Liver (tissue), 9 donors: ENCODE data around the gene ATP11A. TPM values are rescaled to one million over a fixed set of nuclear protein-coding genes. Genes with fewer than 3 reads are reported as not detected.

Experiments
- DNase-seq: peaks from one replicate; pipeline ENCODE4 v3.0.0-alpha.2; 2017; ENCODE audit warnings: low spot score
- H3K27ac ChIP-seq, 2 donors: one replicate each; pipeline ENCODE4 v1.7.0; 2013; ENCODE audit warnings: inconsistent platforms in 2 of 2, low read length in 2 of 2, control low read depth in 1 of 2, low read depth in 1 of 2, mild to moderate bottlenecking in 1 of 2
- H3K27me3 ChIP-seq, 4 donors: one replicate each; pipeline versions ENCODE4 v1.6.1 to v1.7.0; 2013; ENCODE audit warnings: low read length in 3 of 4, inconsistent platforms in 1 of 4, mild to moderate bottlenecking in 1 of 4, moderate library complexity in 1 of 4; ENCODE audit not compliant: control insufficient read depth in 4 of 4, insufficient read depth in 4 of 4
- H3K36me3 ChIP-seq, 4 donors: one replicate each; pipeline versions ENCODE4 v1.6.1 to v1.7.0; 2013; ENCODE audit warnings: low read length in 3 of 4, mild to moderate bottlenecking in 3 of 4, low read depth in 1 of 4, moderate library complexity in 1 of 4; ENCODE audit not compliant: control insufficient read depth in 4 of 4, insufficient read depth in 3 of 4
- H3K4me1 ChIP-seq, 4 donors: one replicate each; pipeline versions ENCODE4 v1.6.1 to v1.7.0; 2013; ENCODE audit warnings: low read length in 3 of 4, mild to moderate bottlenecking in 3 of 4, moderate library complexity in 1 of 4; ENCODE audit not compliant: control insufficient read depth in 4 of 4, insufficient read depth in 4 of 4
- H3K4me3 ChIP-seq, 3 donors: one replicate each; pipeline versions ENCODE4 v1.6.1 to v1.7.0; 2013; ENCODE audit warnings: low read length in 3 of 3, control low read depth in 1 of 3, low read depth in 1 of 3, mild to moderate bottlenecking in 1 of 3
- H3K9ac ChIP-seq, 2 donors: one replicate each; pipeline ENCODE4 v1.7.0; 2013; ENCODE audit warnings: low read length in 2 of 2, mild to moderate bottlenecking in 2 of 2, moderate library complexity in 2 of 2, control low read depth in 1 of 2, low read depth in 1 of 2
- H3K9me3 ChIP-seq, 4 donors: one replicate each; pipeline versions ENCODE4 v1.6.1 to v1.7.0; 2013; ENCODE audit warnings: low read length in 3 of 4; ENCODE audit not compliant: control insufficient read depth in 4 of 4
- EGR1 ChIP-seq, 2 donors: IDR thresholded peaks; 2 replicates each; pipeline ENCODE4 v1.6.1; 2016 to 2018; ENCODE audit warnings: antibody characterized with exemption in 2 of 2, low read depth in 2 of 2
- GABPA ChIP-seq, 2 donors: IDR thresholded peaks in 1 of 2; conservative IDR thresholded peaks in 1 of 2; 2 replicates each; pipeline ENCODE4 v1.6.1; 2016; ENCODE audit warnings: antibody characterized with exemption in 2 of 2, mild to moderate bottlenecking in 1 of 2, moderate library complexity in 1 of 2
- JUND ChIP-seq, 2 donors: IDR thresholded peaks; 2 replicates each; pipeline ENCODE4 v1.6.1; 2016; ENCODE audit warnings: antibody characterized with exemption in 2 of 2
- RAD21 ChIP-seq, 2 donors: IDR thresholded peaks; 2 replicates each; pipeline ENCODE4 v1.6.1; 2016; ENCODE audit warnings: antibody characterized with exemption in 2 of 2, mild to moderate bottlenecking in 2 of 2
- RXRA ChIP-seq, 2 donors: IDR thresholded peaks; 2 replicates each; pipeline ENCODE4 v1.6.1; 2017 to 2018; ENCODE audit warnings: antibody characterized with exemption in 2 of 2, mild to moderate bottlenecking in 1 of 2
- SP1 ChIP-seq: IDR thresholded peaks from 2 replicates; pipeline ENCODE4 v1.6.1; 2018; ENCODE audit warnings: antibody characterized with exemption, mild to moderate bottlenecking
- TAF1 ChIP-seq: conservative IDR thresholded peaks from 2 replicates; pipeline ENCODE4 v1.6.1; 2016; ENCODE audit warnings: antibody characterized with exemption, mild to moderate bottlenecking
- YY1 ChIP-seq: IDR thresholded peaks from 2 replicates; pipeline ENCODE4 v1.6.1; 2016; ENCODE audit warnings: antibody characterized with exemption, mild to moderate bottlenecking
- WGBS: extraction: QIAGEN DNeasy Blood & Tissue Kit; methylation state at CpG from one replicate; pipeline ENCODE4 v1.1.7; 2013; 5-methylcytosine and 5-hydroxymethylcytosine counted together
- polyA plus RNA-seq, 2 donors: library from polyadenylated mRNA; stranded (reverse) in 1 of 2; unstranded in 1 of 2; fragments of 200-250 nt in 1 of 2; fragments of >200 nt in 1 of 2; fragmentation: Nextera tagmentation in 1 of 2; extraction: Ambion mirVana in 1 of 2; gene quantifications; one replicate each; pipeline versions ENCODE4 v1.2.1 to v1.2.3, GENCODE V29; 2013 to 2015
- total RNA-seq, 2 donors: library from RNA; depleted of rRNA; stranded (reverse); fragments of >200 nt; gene quantifications; one replicate each; pipeline ENCODE4 v1.2.3, GENCODE V29; 2014
- TF ChIP-seq, protein P1 (sequence below): IDR thresholded peaks from 2 replicates; pipeline ENCODE4 v1.6.1; 2016; ENCODE audit warnings: antibody characterized with exemption
- TF ChIP-seq, protein P2 (sequence below): fragments of 150-350 bp; IDR thresholded peaks from 2 replicates; pipeline ENCODE4 v1.5.1; 2017; ENCODE audit warnings: improper control_type of control experiment, low read depth, low read length; ENCODE audit not compliant: missing input control
- TF ChIP-seq, protein P3 (sequence below): IDR thresholded peaks from 2 replicates; pipeline ENCODE4 v1.6.1; 2016; ENCODE audit warnings: antibody characterized with exemption
- TF ChIP-seq, protein P4 (sequence below): IDR thresholded peaks from 2 replicates; pipeline ENCODE4 v1.6.1; 2016; ENCODE audit warnings: antibody characterized with exemption, mild to moderate bottlenecking
- TF ChIP-seq, protein P5 (sequence below): IDR thresholded peaks from 2 replicates; pipeline ENCODE4 v1.6.1; 2016; ENCODE audit warnings: antibody characterized with exemption
- donor health status: healthy.
- donor health status: healthy.
- donor health status: healthy.
- donor health status: healthy.
- donor health status: healthy.

The ATP11A gene
- total and polyA plus RNA-seq, 4 donors: 8.7 to 27.9 (median 13.8) TPM

DNA sequence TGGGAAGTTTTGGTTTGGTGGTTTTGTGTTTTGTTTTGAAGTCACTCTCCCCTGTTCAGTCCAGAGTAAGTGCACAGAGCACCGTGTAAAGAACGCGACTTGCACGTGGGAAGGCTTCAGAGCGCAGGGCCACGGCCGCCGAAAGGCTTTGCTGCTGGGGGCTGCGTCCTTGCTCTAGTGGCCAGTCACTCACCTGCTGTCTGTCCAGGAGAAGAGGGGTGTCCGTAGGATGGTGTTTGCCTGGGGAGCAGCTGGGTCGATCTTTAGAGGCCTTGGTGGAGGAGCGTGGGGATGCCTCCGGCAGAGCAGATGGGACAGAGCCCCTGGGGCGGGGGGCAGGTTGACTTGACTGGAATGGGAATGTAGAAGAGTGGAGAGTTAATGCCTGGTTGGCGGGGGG, 162.6 kb downstream of the ATP11A start:
- Histone ChIP-seq H3K4me1 (no peaks in the 10 kb centered on the region), H3K27ac (no peak overlapping the region), H3K36me3 (peaks cover 6 to 46% (median 25%) of the 10 kb centered on the region in 4 donors), H3K9ac (no peak overlapping the region), H3K9me3 (peaks cover 0 to 2% (median 0%) of the 10 kb centered on the region in 4 donors), H3K27me3 (no peaks in the 10 kb centered on the region), H3K4me3 (no peak overlapping the region)
- DNase-seq: no peak
- 96% methylated on average over 15 of the region's 15 CpGs for WGBS
- TF ChIP-seq, protein P1, sequence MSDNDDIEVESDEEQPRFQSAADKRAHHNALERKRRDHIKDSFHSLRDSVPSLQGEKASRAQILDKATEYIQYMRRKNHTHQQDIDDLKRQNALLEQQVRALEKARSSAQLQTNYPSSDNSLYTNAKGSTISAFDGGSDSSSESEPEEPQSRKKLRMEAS: no peak
- no peak for TF ChIP-seq SP1

DNA sequence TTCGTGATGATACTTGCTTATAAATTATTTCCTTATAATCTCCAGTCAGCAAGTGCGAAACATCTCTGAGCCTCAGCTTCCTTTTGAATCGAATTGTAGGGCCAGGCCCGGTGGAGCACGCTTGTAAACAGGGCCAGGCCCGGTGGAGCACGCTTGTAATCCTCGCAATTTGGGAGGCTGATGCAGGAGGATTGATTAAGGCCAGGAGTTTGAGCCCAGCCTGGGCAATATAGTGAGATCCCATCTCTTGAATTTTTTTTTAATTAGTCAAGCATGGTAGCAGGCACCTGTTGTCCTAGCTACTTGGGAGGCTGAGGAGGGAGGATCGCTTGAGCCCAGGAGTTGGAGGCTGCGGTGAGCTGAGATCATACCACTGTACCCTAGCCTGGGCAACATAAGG, 163.0 kb downstream of the ATP11A start:
- 98% methylated on average over 10 of the region's 10 CpGs for WGBS
- Histone ChIP-seq H3K4me1 (no peaks in the 10 kb centered on the region), H3K9me3 (peaks cover 0 to 2% (median 0%) of the 10 kb centered on the region in 4 donors), H3K9ac (no peak overlapping the region), H3K27ac (no peak overlapping the region), H3K4me3 (no peak overlapping the region), H3K36me3 (peaks cover 6 to 48% (median 27%) of the 10 kb centered on the region in 4 donors), H3K27me3 (no peaks in the 10 kb centered on the region)
- no peak for DNase-seq
- TF ChIP-seq, protein P2, sequence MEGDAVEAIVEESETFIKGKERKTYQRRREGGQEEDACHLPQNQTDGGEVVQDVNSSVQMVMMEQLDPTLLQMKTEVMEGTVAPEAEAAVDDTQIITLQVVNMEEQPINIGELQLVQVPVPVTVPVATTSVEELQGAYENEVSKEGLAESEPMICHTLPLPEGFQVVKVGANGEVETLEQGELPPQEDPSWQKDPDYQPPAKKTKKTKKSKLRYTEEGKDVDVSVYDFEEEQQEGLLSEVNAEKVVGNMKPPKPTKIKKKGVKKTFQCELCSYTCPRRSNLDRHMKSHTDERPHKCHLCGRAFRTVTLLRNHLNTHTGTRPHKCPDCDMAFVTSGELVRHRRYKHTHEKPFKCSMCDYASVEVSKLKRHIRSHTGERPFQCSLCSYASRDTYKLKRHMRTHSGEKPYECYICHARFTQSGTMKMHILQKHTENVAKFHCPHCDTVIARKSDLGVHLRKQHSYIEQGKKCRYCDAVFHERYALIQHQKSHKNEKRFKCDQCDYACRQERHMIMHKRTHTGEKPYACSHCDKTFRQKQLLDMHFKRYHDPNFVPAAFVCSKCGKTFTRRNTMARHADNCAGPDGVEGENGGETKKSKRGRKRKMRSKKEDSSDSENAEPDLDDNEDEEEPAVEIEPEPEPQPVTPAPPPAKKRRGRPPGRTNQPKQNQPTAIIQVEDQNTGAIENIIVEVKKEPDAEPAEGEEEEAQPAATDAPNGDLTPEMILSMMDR: no peak
- TF ChIP-seq EGR1 (IDR thresholded peaks at IDR 0.05; ENCODE audit: low read depth in 2 of 2) (no peak), GABPA (IDR thresholded peaks at IDR 0.05 in 1 of 2, conservative IDR thresholded peaks at IDR 0.05 in 1 of 2) (no peak), RXRA (IDR thresholded peaks at IDR 0.05) (no peak), YY1 (no peak), SP1 (no peak), RAD21 (IDR thresholded peaks at IDR 0.05) (no peak), JUND (IDR thresholded peaks at IDR 0.05) (no peak), TAF1 (no peak)
- TF ChIP-seq, protein P3, sequence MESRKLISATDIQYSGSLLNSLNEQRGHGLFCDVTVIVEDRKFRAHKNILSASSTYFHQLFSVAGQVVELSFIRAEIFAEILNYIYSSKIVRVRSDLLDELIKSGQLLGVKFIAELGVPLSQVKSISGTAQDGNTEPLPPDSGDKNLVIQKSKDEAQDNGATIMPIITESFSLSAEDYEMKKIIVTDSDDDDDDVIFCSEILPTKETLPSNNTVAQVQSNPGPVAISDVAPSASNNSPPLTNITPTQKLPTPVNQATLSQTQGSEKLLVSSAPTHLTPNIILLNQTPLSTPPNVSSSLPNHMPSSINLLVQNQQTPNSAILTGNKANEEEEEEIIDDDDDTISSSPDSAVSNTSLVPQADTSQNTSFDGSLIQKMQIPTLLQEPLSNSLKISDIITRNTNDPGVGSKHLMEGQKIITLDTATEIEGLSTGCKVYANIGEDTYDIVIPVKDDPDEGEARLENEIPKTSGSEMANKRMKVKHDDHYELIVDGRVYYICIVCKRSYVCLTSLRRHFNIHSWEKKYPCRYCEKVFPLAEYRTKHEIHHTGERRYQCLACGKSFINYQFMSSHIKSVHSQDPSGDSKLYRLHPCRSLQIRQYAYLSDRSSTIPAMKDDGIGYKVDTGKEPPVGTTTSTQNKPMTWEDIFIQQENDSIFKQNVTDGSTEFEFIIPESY: no peak
- TF ChIP-seq, protein P4, sequence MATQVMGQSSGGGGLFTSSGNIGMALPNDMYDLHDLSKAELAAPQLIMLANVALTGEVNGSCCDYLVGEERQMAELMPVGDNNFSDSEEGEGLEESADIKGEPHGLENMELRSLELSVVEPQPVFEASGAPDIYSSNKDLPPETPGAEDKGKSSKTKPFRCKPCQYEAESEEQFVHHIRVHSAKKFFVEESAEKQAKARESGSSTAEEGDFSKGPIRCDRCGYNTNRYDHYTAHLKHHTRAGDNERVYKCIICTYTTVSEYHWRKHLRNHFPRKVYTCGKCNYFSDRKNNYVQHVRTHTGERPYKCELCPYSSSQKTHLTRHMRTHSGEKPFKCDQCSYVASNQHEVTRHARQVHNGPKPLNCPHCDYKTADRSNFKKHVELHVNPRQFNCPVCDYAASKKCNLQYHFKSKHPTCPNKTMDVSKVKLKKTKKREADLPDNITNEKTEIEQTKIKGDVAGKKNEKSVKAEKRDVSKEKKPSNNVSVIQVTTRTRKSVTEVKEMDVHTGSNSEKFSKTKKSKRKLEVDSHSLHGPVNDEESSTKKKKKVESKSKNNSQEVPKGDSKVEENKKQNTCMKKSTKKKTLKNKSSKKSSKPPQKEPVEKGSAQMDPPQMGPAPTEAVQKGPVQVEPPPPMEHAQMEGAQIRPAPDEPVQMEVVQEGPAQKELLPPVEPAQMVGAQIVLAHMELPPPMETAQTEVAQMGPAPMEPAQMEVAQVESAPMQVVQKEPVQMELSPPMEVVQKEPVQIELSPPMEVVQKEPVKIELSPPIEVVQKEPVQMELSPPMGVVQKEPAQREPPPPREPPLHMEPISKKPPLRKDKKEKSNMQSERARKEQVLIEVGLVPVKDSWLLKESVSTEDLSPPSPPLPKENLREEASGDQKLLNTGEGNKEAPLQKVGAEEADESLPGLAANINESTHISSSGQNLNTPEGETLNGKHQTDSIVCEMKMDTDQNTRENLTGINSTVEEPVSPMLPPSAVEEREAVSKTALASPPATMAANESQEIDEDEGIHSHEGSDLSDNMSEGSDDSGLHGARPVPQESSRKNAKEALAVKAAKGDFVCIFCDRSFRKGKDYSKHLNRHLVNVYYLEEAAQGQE: no peak
- TF ChIP-seq, protein P5, sequence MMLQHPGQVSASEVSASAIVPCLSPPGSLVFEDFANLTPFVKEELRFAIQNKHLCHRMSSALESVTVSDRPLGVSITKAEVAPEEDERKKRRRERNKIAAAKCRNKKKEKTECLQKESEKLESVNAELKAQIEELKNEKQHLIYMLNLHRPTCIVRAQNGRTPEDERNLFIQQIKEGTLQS: no peak
- TF ChIP-seq, protein P1: no peak
